Tibial artery (tissue), 4 donors: Measurements from ENCODE around the gene KIRREL3.

Source experiments
- DNase-seq, 2 donors: peaks; one replicate each; pipeline ENCODE4 v3.0.0-alpha.2; 2019
- H3K27ac ChIP-seq, 2 donors: fragments of 200-600 bp; sonication (generic) in 1 of 2; 1 replicate in 1 of 2; 2 replicates in 1 of 2; pipeline ENCODE4 v1.5.1; 2018 to 2019; ENCODE audit warnings: mild to moderate bottlenecking in 1 of 2
- H3K27me3 ChIP-seq, 2 donors: fragments of 200-600 bp; sonication (generic) in 1 of 2; one replicate each; pipeline versions ENCODE4 v1.5.1 to v1.6.0; 2016 to 2019
- H3K36me3 ChIP-seq, 3 donors: fragments of 200-600 bp; sonication (generic) in 2 of 3; one replicate each; pipeline ENCODE4 v1.5.1; 2016 to 2019; ENCODE audit warnings: mild to moderate bottlenecking in 2 of 3
- H3K4me1 ChIP-seq, 4 donors: fragments of 200-600 bp; sonication (generic) in 2 of 4; 1 replicate in 3 of 4; 2 replicates in 1 of 4; pipeline ENCODE4 v1.5.1; 2016 to 2019
- H3K4me3 ChIP-seq, 2 donors: fragments of 200-600 bp; sonication (generic) in 1 of 2; 1 replicate in 1 of 2; 2 replicates in 1 of 2; pipeline ENCODE4 v1.5.1; 2018 to 2019; ENCODE audit warnings: mild to moderate bottlenecking in 2 of 2
- H3K9me3 ChIP-seq, 3 donors: fragments of 200-600 bp; sonication (generic) in 1 of 3; one replicate each; pipeline ENCODE4 v1.5.1; 2016 to 2019
- CTCF ChIP-seq, 2 experiments: fragments of 200-600 bp in 1 of 2; fragments of 450-650 bp in 1 of 2; IDR thresholded peaks; one replicate each; pipeline ENCODE4 v1.5.1; 2017 to 2019; ENCODE audit warnings: antibody characterized with exemption in 2 of 2, mild to moderate bottlenecking in 1 of 2, moderate library complexity in 1 of 2
- intact Hi-C: fragments of 100-400 bp; cut with DNase I; formaldehyde crosslinking; loops from one replicate; pipeline ENCODE4 v1.15.0; 2023; ENCODE audit warnings: low total_unique reads

KIRREL3 gene

GRCh38 chr11:126514061-126514693, 486.4 kb downstream of the KIRREL3 start:
- no peak for DNase-seq
- no peak for TF ChIP-seq CTCF (IDR thresholded peaks at IDR 0.05)

GRCh38 chr11:126512741-126513715, 487.5 kb downstream of the KIRREL3 start:
- H3K4me3 ChIP-seq: no peak overlapping the region
- no peak for DNase-seq
- no peak overlapping the region for H3K27ac ChIP-seq
- peaks cover 0 to 41% of the 10 kb centered on the region in 2 donors for H3K27me3 ChIP-seq
- no peak for TF ChIP-seq CTCF (IDR thresholded peaks at IDR 0.05)
- no peaks in the 10 kb centered on the region for H3K36me3 ChIP-seq
- intact Hi-C loops: no loop called here
- H3K4me1 ChIP-seq: no peaks in the 10 kb centered on the region
- H3K9me3 ChIP-seq: no peaks in the 10 kb centered on the region

More at GRCh38 chr11:126514061-126514693, 486.4 kb downstream of the KIRREL3 start:
- H3K27ac ChIP-seq: no peak overlapping the region
- H3K4me1 ChIP-seq: no peaks in the 10 kb centered on the region
- peaks cover 0 to 50% of the 10 kb centered on the region in 2 donors for H3K27me3 ChIP-seq
- H3K4me3 ChIP-seq: no peak overlapping the region
- H3K9me3 ChIP-seq: no peaks in the 10 kb centered on the region
- no peaks in the 10 kb centered on the region for H3K36me3 ChIP-seq
- intact Hi-C loops: no loop called here

GRCh38 chr11:126512251-126512650, 488.3 kb downstream of the KIRREL3 start:
- peaks cover 0 to under 1% (median 0%) of the 10 kb centered on the region in 3 donors for H3K9me3 ChIP-seq
- H3K4me1 ChIP-seq: no peaks in the 10 kb centered on the region
- intact Hi-C loops: no loop called here
- DNase-seq: no peak
- H3K4me3 ChIP-seq: no peak overlapping the region
- H3K27me3 ChIP-seq: peaks cover 0 to 33% of the 10 kb centered on the region in 2 donors
- H3K36me3 ChIP-seq: no peaks in the 10 kb centered on the region
- no peak for TF ChIP-seq CTCF (IDR thresholded peaks at IDR 0.05)
- H3K27ac ChIP-seq: no peak overlapping the region

GRCh38 chr11:126511475-126512115, 489.0 kb downstream of the KIRREL3 start:
- TF ChIP-seq CTCF (IDR thresholded peaks at IDR 0.05): no peak
- DNase-seq: no peak
- H3K27me3 ChIP-seq: peaks cover 0 to 32% of the 10 kb centered on the region in 2 donors
- peaks cover 0 to 7% (median 0%) of the 10 kb centered on the region in 3 donors for H3K9me3 ChIP-seq
- H3K4me1 ChIP-seq: no peaks in the 10 kb centered on the region
- no peaks in the 10 kb centered on the region for H3K36me3 ChIP-seq
- intact Hi-C loops: no loop called here
- no peak overlapping the region for H3K4me3 ChIP-seq
- no peak overlapping the region for H3K27ac ChIP-seq

- no peak overlapping the region for H3K4me3 ChIP-seq
- H3K9me3 ChIP-seq: peaks cover 0 to 12% (median 3%) of the 10 kb centered on the region in 3 donors
- intact Hi-C loops: no loop called here
- DNase-seq: no peak
- no peaks in the 10 kb centered on the region for H3K36me3 ChIP-seq
- peaks cover 0 to 32% of the 10 kb centered on the region in 2 donors for H3K27me3 ChIP-seq
- no peaks in the 10 kb centered on the region for H3K4me1 ChIP-seq
- H3K27ac ChIP-seq: no peak overlapping the region
- TF ChIP-seq CTCF (IDR thresholded peaks at IDR 0.05): no peak
Measured at GRCh38 chr11:126510621-126511370, 489.8 kb downstream of the KIRREL3 start.
